CD4-positive, alpha-beta T cell treated with Interleukin-10 for 1 hour (primary cell): ENCODE data around the gene PRKG1.
"Not testable (repeated sequence)": the region's sequence is repeated elsewhere in the genome, so short reads cannot be mapped to it uniquely, and the experiment has no call there.

ENCODE experiments used
- DNase-seq: peaks from one replicate; pipeline ENCODE4 v3.0.0-alpha.2; 2020

The PRKG1 gene

DNA sequence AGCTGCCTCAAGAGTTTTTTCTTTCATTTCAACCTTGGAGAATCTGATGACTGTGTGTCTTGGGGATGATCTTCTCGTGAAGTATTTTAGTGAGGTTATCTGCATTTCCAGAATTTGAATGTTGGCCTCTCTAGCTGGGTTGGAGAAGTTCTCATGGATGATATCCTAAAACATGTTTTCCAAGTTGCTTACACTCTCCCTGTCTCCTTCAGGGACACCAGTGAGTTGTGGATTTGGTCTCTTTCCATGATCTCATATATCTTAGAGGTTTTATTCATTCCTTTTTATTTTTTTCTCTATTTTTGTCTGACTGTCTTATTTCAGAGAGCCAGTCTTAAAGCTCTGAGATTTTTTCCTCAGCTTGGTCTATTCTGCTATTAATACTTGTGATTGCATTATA, 907.4 kb downstream of the PRKG1 start:
- DNase-seq: no peak

DNA sequence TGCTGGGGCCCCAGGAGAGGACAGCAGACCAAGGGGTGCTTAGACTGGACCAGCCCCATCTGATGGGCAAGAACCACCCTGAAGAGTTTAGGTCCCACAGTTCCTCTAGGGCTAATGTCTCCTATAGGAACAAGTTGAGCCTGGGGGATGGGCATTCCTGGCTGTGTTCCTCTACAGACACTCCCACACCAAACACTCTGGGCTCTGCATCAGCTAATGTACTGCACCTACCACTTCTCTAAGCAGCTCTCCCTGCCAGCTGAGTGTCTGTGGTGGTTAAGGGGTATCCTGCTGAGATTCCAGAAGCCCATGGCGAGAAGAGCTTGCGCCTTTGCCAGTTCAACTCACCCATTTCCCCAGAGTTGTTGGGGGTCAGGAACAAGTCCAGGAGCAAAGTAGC, 909.2 kb downstream of the PRKG1 start:
- DNase-seq: no peak

DNA sequence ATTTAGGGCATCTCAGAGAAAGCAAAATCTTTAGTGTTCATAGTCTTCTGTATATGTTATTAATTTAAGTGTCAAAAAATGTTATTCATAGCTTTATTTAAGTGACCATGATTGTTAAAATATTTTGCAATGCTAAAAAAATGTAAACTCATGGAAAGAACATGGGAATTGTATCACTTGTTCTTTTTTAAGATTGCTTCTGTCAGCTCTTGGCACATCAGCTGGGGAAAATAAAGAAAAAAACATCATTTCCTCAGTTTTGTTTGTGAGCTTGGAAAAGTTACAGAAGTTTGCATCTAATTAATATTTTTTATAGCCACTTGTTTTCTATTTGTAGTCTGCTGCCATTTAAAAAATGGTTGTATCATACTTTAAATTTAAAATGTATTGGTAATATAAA, 911.0 kb downstream of the PRKG1 start:
- no peak for DNase-seq

DNA sequence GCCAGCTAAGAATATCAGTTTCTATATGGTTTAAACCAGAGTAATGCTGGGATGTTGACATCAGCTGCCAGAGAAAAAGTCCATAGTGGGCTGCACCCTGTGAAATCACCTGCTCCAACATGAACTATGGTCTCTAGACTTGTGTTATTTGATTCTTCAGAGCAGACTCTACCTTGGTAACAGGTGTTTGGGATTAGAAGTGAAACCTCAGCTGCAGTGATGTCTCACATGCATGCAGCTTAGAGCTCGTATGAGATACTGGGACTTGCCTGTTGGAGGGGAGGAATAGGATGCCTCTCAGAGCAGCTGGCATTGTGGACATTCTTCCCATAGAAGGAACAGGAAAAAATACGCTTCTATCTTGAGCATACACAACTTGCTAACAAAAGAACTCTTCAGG, 912.2 kb downstream of the PRKG1 start:
- no peak for DNase-seq

DNA sequence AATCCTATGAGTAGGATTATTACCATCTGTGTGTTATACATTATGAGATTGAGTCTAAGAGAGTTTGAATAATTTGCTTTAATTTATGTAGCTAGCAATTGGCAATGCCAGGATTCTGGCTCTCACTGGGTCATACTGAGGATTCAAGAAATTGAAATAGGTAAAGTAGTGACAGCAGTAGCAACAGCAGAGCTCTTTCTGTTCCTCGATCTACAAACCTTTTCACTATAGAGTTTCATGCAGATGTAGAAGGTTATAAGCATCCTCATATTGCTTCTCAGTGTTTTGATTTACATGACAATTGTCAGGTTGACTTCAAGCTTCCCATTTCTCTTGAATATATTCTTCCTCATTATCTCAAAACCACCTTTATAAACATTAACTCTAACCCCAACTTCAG, 919.2 kb downstream of the PRKG1 start:
- no peak for DNase-seq

DNA sequence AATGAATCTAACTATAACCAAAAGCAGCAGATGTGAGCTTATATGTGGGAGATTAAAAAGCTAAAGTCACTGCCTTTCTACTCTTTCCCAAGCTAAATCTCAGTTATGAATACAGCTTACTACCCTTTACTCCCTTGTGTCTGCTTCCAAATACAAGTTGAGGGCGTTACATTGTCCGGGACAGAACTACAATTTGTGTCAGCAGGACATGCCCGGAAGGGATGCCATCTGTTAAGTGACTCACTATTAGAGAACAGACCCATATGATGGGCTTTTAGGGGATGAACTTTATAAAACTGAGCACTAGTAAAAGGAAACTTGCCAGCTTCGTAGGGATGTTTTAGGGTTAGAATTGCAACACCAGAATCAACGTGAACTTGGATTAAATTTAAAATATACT, 924.8 kb downstream of the PRKG1 start:
- no peak for DNase-seq

DNA sequence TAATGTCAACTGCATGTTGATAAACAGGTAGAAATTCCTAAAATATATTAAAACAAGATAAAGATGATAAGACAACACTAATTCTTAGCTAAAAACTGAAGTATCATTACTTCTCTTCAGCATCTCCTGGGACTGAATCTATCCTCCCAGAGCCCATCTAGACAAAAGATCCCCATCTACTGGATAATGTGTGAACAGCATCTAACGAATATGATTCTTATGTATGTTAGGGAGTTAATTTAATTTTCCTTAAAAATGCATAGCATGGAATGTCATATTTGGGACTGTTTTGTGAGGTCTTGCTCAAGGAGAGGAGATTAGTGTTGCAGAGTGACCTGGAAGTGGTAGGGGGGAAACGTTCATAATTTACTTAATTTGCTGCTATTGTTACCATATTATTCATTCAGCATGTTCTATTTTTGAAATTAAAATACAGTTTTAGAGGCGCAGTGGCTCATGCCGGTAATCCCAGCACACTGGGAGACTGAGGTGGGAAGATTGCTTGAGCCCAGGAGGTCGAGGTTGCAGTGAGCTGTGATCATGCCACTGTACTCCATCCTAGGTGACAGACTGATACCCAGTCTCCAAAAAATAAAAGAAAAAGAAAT, 930.2 kb downstream of the PRKG1 start:
- no peak for DNase-seq

DNA sequence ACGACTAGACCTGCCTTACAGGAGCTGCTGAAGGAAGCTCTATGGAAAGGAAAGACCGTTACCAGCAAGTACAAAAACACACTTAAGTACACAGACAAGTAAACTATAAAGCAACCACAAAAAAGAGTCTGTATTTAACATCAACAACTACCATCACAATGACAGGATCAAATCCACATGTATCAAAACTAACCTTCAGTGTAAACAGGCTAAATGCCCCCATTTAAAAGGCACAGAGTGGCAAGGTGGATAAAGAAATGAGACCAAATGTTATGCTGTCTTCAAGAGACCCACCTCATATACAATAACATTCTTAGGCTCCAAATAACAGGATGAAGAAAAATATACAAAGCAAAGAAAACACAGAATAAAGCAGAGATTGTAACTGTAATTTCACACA, 932.8 kb downstream of the PRKG1 start:
- DNase-seq: no peak

DNA sequence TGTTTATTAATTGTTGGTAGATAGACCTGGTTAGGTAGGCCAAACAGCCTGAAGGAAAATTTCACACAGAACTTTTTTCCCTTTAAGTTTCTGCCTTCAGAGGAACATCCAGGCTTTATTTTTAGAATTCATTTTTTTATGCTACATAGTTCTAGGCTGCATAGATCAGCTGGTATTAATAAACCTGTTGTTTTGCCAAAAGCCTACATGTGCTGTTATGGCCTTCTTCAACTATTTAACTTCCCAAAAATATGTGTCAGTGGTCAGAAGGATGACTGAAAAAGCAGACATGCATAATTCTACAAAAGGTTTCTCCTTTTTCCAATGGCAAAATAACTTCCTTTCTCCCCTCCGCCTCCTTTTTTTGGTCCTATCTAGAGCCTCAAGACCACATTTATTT, 936.8 kb downstream of the PRKG1 start:
- no peak for DNase-seq

DNA sequence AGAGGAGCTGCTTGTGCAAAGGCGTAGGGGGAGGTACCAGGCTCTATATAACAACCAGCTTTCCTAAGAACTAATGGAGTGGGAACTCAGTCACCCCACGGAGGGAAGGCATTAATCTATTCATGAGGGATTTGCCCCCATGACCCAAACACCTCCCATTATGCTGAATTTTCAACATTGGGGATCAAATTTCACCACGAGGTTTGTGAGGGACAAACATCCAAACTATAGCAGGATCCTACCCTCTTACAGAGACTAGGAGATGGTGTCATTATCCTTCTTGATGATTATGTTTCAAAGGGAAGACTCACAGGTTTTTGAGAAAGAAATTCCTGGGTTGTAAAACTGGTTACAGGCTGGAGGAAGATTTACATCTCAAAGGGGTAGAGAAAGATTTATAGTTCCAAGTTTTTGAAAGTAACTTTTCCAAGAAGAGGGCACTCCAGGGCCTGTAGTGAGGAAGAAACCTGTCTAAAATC, 944.8 kb downstream of the PRKG1 start:
- DNase-seq: no peak

DNA sequence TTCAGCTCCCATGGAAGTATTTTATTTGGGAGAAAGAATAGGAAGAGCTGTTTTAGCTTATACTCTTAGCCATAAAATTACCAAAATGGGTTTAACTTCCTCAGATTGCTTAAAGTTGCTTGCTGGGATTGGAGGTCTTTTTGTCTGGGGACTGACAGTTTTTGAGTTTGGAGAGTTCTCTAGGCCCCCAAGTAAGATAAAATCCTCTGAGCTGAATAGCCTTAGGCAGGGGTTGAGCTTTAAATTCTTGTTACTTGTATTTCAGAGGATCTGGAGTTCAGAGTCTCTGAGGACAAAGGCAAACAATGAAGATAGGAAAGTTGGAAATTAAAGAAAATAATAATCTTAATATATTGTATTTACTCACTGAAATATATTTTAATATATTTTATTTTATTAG, 945.4 kb downstream of the PRKG1 start:
- no peak for DNase-seq

DNA sequence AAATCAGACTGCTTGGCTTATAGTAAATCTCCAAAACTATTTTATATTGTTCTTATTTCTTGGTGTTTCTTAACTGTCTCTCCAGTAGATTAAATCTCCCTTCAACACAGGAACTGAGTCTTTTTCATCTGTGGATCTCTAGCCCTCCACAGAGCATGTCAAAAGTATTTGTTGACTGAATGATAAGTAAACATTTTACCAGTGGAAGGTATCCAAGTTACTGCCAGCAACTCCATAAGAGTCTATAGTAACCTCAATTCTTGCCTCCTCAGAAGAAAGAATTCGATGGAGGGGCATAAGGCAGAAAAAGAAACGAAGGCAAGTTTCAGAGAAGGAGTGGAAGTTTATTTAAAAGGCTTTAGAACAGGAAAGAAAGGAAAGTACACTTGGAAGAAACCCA, 945.9 kb downstream of the PRKG1 start:
- DNase-seq: no peak

DNA sequence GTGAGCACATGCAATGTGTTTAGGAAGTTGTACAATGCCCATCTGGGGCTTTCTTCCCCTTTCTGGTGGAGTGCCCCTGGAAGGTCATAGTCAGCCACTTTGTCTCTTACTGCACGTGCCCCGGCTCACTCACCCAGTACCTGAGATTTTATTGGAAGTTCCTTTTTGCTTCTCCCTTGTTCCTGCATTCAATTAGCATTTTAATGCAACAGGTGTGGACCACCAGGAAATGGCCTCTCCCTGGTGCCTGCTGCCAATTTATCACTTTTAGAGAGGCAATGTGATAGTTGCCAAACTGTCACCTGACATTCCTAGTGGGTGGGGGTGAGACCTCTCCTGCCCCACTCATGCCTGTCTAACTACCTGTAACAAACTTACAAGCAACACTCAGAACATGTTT, 946.4 kb downstream of the PRKG1 start:
- DNase-seq: no peak

DNA sequence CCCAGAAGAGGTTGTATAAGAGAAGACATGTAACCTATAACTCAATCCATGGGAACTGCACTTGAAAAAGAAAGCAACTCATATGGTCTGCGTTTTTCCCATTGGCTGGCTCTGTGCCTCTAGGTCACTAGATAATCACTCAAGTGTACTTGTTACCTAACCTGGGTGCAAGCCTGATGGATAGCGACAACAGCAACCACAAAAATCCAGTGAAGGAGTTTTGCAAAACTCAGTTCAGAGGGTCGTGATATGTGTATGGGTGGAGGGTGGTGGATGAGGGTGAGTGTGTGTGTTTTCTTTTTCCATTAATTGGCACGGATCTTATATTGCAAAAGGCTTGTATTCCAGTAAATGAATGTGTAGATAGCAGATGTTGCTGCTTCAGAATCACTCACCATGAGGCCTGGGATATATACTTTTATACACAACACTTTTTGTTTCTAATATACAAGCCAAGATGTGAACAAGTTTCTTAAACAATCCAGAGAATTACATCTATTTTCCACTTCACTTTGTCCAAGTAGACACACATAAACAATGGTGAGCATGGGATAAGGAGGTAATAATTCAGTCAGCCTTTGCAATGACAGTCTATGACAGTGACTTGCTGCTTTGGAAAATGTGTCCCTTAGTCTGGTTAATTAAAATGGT, 952.9 kb downstream of the PRKG1 start:
- DNase-seq: no peak

DNA sequence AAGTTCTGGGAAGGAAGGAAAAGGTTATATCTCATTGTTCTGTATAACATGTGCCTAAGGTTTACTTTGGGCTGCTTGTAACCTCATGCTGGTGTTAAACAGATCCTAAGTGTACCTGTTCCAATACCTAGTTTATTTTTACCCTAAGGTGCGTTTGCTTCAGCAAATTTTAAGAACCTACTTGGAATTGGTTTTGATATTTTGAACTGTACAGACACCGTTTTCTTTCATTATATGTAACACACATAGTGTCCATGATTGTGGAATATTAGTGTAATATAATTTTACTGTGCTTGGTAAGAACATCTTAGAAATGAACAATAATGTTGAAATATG, 954.2 kb downstream of the PRKG1 start:
- no peak for DNase-seq

DNA sequence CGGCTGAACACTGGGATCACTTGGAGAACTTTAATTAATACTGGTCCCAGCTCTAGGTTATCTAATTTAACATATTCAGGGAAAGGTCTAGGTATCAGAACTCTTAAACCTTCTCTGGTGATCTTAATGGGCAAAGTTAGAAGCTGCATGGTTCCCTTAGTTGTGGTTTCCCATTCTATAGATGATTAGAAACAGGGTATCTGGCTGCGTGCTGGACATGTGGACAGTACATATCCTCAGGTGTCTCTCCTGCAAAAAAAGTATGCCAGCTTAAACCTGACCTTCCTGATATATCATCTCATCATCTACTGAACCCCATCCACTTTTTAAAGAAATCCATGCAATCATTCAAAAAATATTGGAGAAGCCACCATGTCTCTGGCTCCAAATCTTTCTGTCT, 955.3 kb downstream of the PRKG1 start:
- no peak for DNase-seq

DNA sequence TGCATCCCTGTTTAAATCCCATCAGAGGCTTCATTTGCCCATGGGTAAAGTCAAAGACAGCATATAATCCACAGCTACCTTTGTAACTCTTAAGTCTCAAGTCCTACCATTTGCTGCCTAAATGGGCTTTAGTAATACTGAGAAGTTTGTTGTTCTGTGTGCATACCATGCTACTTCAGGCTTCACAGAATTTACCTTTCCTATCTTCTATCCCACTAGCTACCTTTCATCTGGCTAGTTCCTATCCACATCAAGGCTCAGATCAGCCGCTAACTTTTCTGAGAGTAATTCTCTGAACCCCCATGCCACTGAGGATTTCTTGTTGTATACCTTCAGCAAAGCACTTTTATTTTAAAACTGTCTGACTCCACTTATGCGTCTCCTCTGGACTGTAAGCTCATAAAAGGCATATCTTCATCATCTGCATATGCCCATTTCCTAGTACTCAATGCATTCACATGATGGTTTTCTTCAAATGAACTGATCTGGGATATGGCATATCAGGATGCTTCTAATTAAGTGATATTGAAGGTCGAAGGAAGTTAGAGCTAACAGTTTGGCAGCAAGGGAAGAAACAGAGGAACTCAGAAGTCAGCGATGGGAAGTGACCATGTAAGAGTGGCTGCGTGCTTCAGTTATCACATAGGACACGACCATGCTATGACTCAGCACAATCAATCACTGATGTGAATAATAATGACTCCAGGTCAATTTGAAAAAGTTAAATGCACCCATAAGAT, 955.9 kb downstream of the PRKG1 start:
- no peak for DNase-seq

DNA sequence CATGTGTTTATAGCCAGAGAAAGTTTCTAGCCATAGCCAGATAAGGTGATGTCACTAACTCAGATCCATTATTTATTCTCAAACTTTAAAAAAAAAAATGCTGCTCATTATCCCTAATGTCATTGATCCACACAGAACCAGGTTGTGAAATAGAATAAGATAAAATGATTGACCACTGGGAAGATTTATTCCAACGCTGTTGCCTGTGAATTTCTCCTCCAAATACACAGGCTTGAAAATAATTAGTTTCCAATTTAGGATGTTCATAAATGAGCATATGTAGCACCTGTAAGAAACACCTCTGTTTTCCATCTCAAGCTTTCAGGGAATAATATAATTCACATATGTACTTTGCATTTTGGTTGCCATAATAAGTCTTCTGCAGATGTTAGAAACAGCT, 956.7 kb downstream of the PRKG1 start:
- no peak for DNase-seq

DNA sequence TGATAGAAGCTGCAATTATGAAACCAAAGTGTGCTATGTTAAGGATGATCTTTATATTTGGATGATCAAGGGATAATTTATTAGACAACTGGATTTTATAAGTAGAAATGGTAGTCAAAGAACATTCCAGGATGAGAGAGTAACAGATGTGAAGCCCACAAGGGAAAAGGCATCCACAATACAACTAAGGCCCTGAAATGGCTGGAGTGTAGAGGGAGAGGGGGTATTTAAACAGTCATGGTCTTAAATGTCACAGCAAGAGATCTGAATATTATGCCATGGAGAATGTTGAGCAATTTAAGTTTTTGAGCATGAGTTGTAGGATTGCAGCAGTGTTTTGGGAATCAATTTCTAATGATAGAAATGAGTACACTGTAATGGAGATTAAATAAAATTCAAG, 957.5 kb downstream of the PRKG1 start:
- DNase-seq: no peak

DNA sequence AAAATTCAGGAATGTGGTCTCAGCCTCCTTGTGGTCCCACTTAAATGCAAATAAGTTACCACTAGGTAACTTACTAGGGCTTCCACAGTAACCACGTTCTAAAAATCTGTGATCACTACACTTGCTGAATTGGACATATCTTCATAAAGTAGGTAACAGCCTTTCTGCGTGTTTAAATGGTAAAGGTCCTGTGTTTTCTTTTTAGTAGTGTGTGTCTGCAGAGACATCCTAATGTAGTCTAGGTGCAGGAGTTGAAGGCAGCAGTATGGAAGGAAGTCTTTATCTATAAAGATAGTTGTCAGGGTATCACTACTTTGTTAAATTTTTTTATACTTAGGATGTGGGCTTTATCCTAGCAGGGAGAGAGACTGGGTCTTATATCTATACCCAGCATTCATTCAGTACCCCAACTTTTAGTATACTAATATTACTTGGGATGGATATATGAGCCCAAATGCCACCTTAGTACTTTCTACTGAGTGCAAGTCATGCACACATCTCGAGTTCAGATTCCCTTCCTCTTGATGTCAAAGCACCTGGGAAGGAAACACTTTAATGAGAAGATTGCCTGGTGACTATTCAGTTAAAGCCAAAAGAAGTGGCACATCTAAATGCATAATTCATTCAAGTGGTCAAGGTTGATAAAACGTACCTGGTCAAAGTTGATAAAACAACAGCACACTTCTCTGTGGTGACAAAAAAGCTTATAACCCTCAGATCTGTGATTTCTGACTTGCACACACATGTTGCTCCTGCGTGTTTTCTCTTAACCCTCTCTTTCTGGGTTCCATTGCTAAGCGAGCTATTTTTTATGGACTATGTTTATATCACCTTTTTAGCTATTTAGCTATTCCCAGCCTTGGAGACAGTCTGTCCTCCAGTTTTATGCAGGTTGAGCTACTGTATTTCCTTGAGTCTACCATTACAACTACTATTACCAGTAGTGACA, 958.7 kb downstream of the PRKG1 start:
- DNase-seq: no peak

DNA sequence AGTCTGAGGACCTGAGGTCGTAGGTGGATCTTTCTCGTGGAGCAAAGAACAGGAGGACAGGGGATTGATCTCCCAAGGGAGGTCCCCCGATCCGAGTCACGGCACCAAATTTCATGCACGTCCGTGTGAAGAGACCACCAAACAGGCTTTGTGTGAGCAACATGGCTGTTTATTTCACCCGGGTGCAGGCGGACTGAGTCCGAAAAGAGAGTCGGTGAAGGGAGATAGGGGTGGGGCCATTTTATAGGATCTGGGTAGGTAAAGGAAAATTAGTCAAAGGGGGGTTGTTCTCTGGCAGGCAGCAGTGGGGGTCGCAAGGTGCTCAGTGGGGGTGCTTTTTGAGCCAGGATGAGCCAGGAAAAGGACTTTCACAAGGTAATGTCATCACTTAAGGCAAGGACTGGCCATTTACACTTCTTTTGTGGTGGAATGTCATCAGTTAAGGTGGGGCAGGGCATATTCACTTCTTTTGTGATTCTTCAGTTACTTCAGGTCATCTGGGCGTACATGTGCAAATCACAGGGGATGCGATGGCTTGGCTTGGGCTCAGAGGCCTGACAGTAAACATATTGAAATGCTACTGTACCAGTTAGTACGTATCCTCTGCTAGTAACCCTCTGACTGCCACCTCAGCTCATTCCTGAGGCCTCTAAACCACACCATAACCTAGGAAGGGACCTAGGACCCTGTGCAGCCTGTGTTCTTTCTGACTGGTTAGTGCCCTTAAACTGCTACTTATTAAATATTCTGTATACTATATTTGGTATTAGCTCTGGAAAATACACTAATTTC, 964.9 kb downstream of the PRKG1 start:
- DNase-seq: not testable (repeated sequence)

DNA sequence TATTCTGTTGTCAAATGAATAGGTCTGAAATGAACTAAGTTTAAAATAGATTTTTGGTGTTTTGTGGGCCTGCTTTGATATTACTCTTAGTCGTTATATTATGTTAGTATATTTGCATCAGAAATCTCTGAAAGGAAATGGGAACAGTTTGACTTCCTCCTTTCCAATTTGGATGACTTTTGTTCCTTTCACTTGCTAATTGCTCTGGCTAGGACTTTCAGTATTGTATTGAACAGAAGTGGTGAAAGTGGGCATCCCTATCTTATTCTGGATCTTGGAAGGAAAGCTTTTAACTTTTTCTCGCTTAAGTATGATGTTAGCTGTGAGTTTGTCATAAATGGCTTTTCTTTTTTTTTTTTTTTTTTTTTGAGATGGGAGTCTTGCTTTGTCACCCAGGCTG, 966.2 kb downstream of the PRKG1 start:
- no peak for DNase-seq

DNA sequence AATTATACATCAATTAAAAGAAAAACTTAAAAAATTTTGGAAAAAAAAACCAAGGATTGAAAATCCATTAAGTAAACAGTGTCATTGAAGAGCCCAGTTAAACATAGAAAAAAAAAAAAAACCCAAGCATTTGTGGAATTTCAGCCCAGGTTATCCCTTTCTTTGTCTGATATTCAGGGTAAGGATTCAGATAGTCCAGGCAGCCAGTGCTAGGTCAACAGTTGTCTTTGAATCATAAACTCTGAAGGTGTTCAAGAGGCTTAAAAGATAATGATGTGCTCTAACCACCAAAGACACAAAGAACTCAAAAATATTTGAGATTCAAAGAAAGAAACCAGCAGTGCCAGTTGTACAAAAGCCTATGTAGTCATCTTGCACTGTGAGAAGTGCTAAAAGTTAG, 969.5 kb downstream of the PRKG1 start:
- no peak for DNase-seq
